Activated naive CD8-positive, alpha-beta T cell treated with anti-CD3 and anti-CD28 coated beads, Interleukin-2, amount 50 U/mL, for 24 hours (primary cell): ENCODE results near the gene TK1.

Experiments
- ATAC-seq: fragments of 150-1000 bp; cut with Tn5 transposase; one replicate; pipeline ENCODE4 v1.10.0; 2021
- DNase-seq: peaks from one replicate; pipeline ENCODE4 v3.0.0; 2021
- H3K27ac Mint-ChIP-seq: one replicate; pipeline ENCODE4 v1.8.0; 2021; ENCODE audit warnings: mild to moderate bottlenecking, mixed read lengths
- H3K27me3 Mint-ChIP-seq: one replicate; pipeline ENCODE4 v1.8.0; 2021; ENCODE audit warnings: mixed read lengths
- H3K36me3 Mint-ChIP-seq: one replicate; pipeline ENCODE4 v1.8.0; 2021; ENCODE audit warnings: low read depth, mixed read lengths
- H3K4me1 Mint-ChIP-seq: one replicate; pipeline ENCODE4 v1.8.0; 2021; ENCODE audit warnings: mixed read lengths
- H3K4me3 Mint-ChIP-seq: one replicate; pipeline ENCODE4 v1.8.0; 2021; ENCODE audit warnings: mild to moderate bottlenecking, moderate library complexity, mixed read lengths
- H3K9me3 Mint-ChIP-seq: one replicate; pipeline ENCODE4 v1.8.0; 2021; ENCODE audit warnings: mixed read lengths

Gene TK1

DNA sequence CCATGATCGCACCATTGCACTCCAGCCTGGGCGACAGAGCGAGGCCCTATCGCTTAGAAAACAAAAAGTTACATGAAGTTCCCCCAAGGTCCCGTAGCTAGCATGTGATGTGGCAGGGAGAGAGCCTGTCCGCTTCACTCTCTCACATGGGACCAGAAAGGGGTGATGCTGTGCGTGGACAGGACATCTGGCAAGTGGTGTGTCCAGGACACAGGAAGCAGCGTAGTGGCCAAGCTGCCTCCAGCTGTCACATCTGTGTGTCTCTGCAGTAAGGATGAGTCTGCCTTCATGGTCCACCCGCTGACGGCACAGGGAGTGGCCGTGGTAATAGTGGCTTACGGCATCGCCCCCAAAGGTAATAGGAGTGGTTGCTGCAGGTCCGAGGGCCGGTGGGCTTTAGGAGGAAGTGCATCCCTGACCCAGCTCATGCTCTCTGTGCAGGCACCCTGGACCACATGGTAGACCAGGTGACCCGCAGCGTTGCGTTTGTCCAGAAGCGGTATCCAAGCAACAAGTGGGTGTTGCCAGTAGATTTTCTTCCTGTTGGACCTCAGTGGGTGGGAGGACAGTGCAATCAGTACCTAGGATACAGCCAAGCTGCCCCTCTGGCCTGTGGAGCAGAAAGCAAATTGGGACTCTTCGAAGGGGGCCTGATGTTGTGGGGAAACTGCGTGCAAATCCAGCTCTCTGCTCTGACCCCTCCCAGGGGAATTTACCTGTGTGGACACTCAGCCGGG lies 17.7 kb upstream of the TK1 start:
- ATAC-seq (no peak), DNase-seq (no peak)
- H3K9me3 Mint-ChIP-seq, result no peaks in the 10 kb centered on the region
- peaks cover 1% of the 10 kb centered on the region for H3K36me3 Mint-ChIP-seq
- H3K4me3 Mint-ChIP-seq, result no peak overlapping the region
- H3K4me1 Mint-ChIP-seq, result no peaks in the 10 kb centered on the region
- H3K27ac Mint-ChIP-seq, result no peak overlapping the region
- H3K27me3 Mint-ChIP-seq, result no peaks in the 10 kb centered on the region

GRCh38 chr17:78202666-78203065 lies 15.8 kb upstream of the TK1 start:
- no peaks in the 10 kb centered on the region for H3K9me3 Mint-ChIP-seq
- H3K27me3 Mint-ChIP-seq, result no peaks in the 10 kb centered on the region

GRCh38 chr17:78200451-78200850 lies 13.6 kb upstream of the TK1 start:
- no peaks in the 10 kb centered on the region for H3K9me3 Mint-ChIP-seq
- peaks cover 4% of the 10 kb centered on the region for H3K4me1 Mint-ChIP-seq
- H3K36me3 Mint-ChIP-seq, result peaks cover 11% of the 10 kb centered on the region
- H3K27ac Mint-ChIP-seq, result no peak overlapping the region
- ATAC-seq (no peak), DNase-seq (no peak)
- no peaks in the 10 kb centered on the region for H3K27me3 Mint-ChIP-seq
- H3K4me3 Mint-ChIP-seq, result no peak overlapping the region

More at GRCh38 chr17:78202666-78203065, 15.8 kb upstream of the TK1 start:
- no peak overlapping the region for H3K4me3 Mint-ChIP-seq
- no peak for ATAC-seq
- no peak for DNase-seq
- H3K27ac Mint-ChIP-seq, result no peak overlapping the region
- H3K4me1 Mint-ChIP-seq, result peaks cover 4% of the 10 kb centered on the region
- peaks cover 3% of the 10 kb centered on the region for H3K36me3 Mint-ChIP-seq

DNA sequence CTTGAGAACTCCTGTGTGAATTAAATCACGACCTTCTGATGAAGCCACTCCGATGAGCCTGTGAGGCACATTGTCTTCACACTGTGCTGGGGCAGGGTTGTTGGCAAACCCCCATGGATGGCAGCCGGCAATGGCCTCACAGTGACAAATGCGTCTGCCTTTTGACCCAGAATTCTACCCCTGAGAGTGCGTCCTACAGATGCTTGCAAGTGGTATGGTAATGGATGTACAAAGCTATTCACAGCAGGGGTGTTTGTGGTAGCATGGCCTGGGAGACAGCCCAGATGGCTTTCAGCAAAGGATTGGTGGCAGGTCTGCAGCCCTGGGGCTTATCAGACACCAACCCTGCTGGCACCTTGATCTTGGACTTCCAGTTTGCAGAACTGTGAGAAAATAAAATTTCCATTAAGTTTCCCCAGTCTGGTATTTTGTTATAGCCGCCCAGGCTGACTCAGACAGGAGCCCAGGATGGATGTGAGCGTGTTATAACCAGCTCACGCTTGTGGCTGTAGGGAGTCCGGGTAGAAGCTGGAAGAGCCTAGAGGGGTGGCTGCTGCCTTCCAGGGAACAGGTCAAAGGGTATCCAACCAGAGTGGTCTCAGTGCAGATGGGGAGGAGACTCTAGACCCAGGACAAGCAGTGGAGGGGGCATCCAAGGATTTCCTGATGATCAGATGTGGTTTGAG lies 10.4 kb upstream of the TK1 start:
- DNase-seq, result no peak
- H3K36me3 Mint-ChIP-seq, result peaks cover 19% of the 10 kb centered on the region
- no peak for ATAC-seq

DNA sequence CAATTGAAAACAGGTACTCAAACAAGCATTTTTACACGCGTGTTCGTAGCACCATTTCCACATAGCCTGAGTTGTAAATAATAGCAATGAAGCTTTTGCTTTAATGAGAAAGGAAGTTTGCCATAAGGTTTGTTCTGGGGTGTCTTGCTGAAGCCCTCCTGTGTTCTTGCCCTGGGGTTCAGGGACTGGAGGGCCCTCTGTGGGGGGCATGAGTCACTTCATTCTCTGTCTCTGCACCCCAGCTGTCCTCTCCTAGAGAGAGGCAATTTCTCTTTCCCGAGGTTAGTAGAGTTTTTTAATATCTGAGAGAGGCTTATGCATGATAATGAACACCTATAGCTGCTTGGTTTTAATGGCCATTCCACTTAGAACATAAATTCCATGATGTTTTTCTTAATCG lies 9.9 kb upstream of the TK1 start:
- ATAC-seq (no peak), DNase-seq (no peak)
- Mint-ChIP-seq H3K27me3 (no peaks in the 10 kb centered on the region), H3K36me3 (peaks cover 19% of the 10 kb centered on the region), H3K9me3 (no peaks in the 10 kb centered on the region), H3K4me1 (peaks cover 4% of the 10 kb centered on the region), H3K4me3 (no peak overlapping the region), H3K27ac (no peak overlapping the region)

More for the DNA sequence above, 10.4 kb upstream of the TK1 start:
- Mint-ChIP-seq H3K27ac (no peak overlapping the region), H3K4me3 (no peak overlapping the region), H3K27me3 (no peaks in the 10 kb centered on the region), H3K4me1 (peaks cover 4% of the 10 kb centered on the region), H3K9me3 (no peaks in the 10 kb centered on the region)

GRCh38 chr17:78185981-78186691 lies 716 bp downstream of the TK1 start:
- ATAC-seq, result peak; percentile 7
- peak overlapping the region; percentile 77 for H3K27ac Mint-ChIP-seq
- H3K9me3 Mint-ChIP-seq, result no peaks in the 10 kb centered on the region
- H3K4me3 Mint-ChIP-seq, result peak overlapping the region; percentile 84
- H3K27me3 Mint-ChIP-seq, result no peaks in the 10 kb centered on the region
- peaks cover 32% of the 10 kb centered on the region for H3K36me3 Mint-ChIP-seq
- DNase-seq, result peak; percentile 20
- H3K4me1 Mint-ChIP-seq, result peaks cover 26% of the 10 kb centered on the region

DNA sequence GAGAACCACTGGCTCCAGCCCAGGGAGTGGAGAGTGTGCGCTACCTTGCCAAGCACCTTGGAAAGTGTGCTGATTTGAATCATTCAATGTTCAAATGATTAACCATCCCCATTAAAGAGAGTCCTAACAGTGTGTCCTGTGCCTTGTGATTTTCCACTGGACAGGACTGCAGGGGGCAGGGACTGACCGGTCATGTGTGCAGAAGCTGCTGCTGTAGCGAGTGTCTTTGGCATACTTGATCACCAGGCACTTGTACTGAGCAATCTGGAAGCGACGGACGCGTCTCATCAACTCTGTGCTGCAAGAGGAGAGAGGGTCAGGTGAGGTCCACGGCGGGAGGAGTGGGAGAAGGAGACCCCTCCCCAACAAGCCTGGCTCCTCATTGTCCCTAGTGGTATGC lies 2.0 kb downstream of the TK1 start:
- peaks cover 39% of the 10 kb centered on the region for H3K36me3 Mint-ChIP-seq
- peak overlapping the region; percentile 84 for H3K4me3 Mint-ChIP-seq
- ATAC-seq (no peak), DNase-seq (no peak)
- peak overlapping the region; percentile 53 for H3K27ac Mint-ChIP-seq
- peaks cover 32% of the 10 kb centered on the region for H3K4me1 Mint-ChIP-seq
- H3K27me3 Mint-ChIP-seq, result no peaks in the 10 kb centered on the region
- H3K9me3 Mint-ChIP-seq, result no peaks in the 10 kb centered on the region

GRCh38 chr17:78184351-78184750 lies 2.5 kb downstream of the TK1 start:
- Mint-ChIP-seq H3K36me3 (peaks cover 45% of the 10 kb centered on the region), H3K4me1 (peaks cover 36% of the 10 kb centered on the region), H3K4me3 (no peak overlapping the region)

DNA sequence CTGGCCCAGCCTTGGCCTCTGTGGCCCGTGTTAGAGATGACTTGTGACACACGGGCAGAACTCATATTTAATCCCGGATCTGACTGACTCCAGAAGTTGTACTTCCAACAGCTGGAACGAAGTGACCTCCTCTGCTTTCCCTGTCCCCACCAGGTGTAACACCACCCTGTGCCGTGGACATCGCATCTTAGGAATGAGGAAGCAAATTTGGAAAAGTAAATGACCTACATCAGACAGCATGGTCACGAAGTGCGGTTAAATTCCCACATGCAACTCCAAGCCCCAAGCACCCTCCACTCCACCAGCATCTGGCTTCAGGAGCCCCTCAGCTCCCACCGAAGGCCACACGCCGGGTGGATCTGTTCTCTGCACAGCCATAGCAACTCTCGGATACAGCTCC lies 2.9 kb downstream of the TK1 start:
- no peak overlapping the region for H3K27ac Mint-ChIP-seq
- DNase-seq (no peak), ATAC-seq (no peak)
- H3K36me3 Mint-ChIP-seq, result peaks cover 48% of the 10 kb centered on the region
- H3K9me3 Mint-ChIP-seq, result no peaks in the 10 kb centered on the region
- no peak overlapping the region for H3K4me3 Mint-ChIP-seq
- peaks cover 36% of the 10 kb centered on the region for H3K4me1 Mint-ChIP-seq
- no peaks in the 10 kb centered on the region for H3K27me3 Mint-ChIP-seq

More at GRCh38 chr17:78184351-78184750, 2.5 kb downstream of the TK1 start:
- H3K27ac Mint-ChIP-seq, result no peak overlapping the region
- DNase-seq, result no peak
- no peaks in the 10 kb centered on the region for H3K9me3 Mint-ChIP-seq
- no peaks in the 10 kb centered on the region for H3K27me3 Mint-ChIP-seq
- ATAC-seq, result no peak

GRCh38 chr17:78182504-78182903 lies 4.3 kb downstream of the TK1 start:
- Mint-ChIP-seq H3K27me3 (no peaks in the 10 kb centered on the region), H3K27ac (no peak overlapping the region), H3K9me3 (no peaks in the 10 kb centered on the region), H3K4me1 (peaks cover 30% of the 10 kb centered on the region), H3K36me3 (peaks cover 51% of the 10 kb centered on the region), H3K4me3 (no peak overlapping the region)
- no peak for ATAC-seq
- DNase-seq, result no peak

- Mint-ChIP-seq H3K27me3 (no peaks in the 10 kb centered on the region), H3K27ac (peak overlapping the region; percentile 52), H3K4me3 (peak overlapping the region; percentile 15), H3K4me1 (peaks cover 34% of the 10 kb centered on the region), H3K9me3 (no peaks in the 10 kb centered on the region), H3K36me3 (peaks cover 55% of the 10 kb centered on the region)
- DNase-seq, result no peak
- ATAC-seq, result no peak
Observed at GRCh38 chr17:78180508-78180907, 6.3 kb downstream of the TK1 start.

- DNase-seq, result no peak
- peaks cover 30% of the 10 kb centered on the region for H3K4me1 Mint-ChIP-seq
- peak overlapping the region; percentile 15 for H3K4me3 Mint-ChIP-seq
- no peaks in the 10 kb centered on the region for H3K9me3 Mint-ChIP-seq
- peak overlapping the region; percentile 52 for H3K27ac Mint-ChIP-seq
- ATAC-seq, result peak; percentile 17
- peaks cover 54% of the 10 kb centered on the region for H3K36me3 Mint-ChIP-seq
- H3K27me3 Mint-ChIP-seq, result no peaks in the 10 kb centered on the region
Observed at GRCh38 chr17:78180083-78180482, 6.8 kb downstream of the TK1 start.

GRCh38 chr17:78179372-78179771 lies 7.5 kb downstream of the TK1 start:
- peaks cover 49% of the 10 kb centered on the region for H3K36me3 Mint-ChIP-seq
- no peaks in the 10 kb centered on the region for H3K9me3 Mint-ChIP-seq
- H3K27ac Mint-ChIP-seq, result no peak overlapping the region
- no peaks in the 10 kb centered on the region for H3K27me3 Mint-ChIP-seq
- no peak for ATAC-seq
- no peak for DNase-seq
- peaks cover 26% of the 10 kb centered on the region for H3K4me1 Mint-ChIP-seq
- H3K4me3 Mint-ChIP-seq, result no peak overlapping the region

DNA sequence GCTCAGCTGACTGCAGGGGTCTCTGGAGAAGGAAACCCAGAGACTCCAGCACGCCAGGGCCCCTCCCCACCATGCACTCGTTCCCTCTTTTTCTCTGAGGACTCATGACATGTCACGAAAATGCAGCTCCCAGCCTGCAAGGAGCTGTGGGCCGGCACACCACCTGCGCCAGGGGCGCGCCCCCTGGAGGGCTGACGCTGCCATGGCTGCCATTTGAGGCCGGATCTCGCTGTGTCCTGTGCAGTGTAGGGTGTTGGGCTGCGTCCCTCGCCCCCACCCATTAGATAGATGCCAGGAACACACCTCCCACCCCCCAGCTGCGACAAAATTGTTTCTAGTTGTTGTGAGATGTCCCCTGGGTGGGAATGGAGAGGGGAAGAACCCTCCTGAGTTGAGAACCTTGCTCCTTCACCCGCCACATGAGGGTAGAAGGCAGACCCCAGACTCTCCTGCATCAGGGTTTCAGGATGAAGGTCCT lies 10.3 kb downstream of the TK1 start:
- Mint-ChIP-seq H3K27me3 (no peaks in the 10 kb centered on the region), H3K27ac (no peak overlapping the region)

GRCh38 chr17:78175643-78175981 lies 11.2 kb downstream of the TK1 start:
- no peak for DNase-seq
- Mint-ChIP-seq H3K9me3 (no peaks in the 10 kb centered on the region), H3K36me3 (peaks cover 51% of the 10 kb centered on the region), H3K4me3 (no peak overlapping the region), H3K27ac (no peak overlapping the region), H3K27me3 (no peaks in the 10 kb centered on the region), H3K4me1 (peaks cover 61% of the 10 kb centered on the region)
- no peak for ATAC-seq

More for the DNA sequence above, 10.3 kb downstream of the TK1 start:
- no peaks in the 10 kb centered on the region for H3K9me3 Mint-ChIP-seq
- ATAC-seq (peak; percentile 79), DNase-seq (peak; percentile 82)
- H3K4me1 Mint-ChIP-seq, result peaks cover 54% of the 10 kb centered on the region
- no peak overlapping the region for H3K4me3 Mint-ChIP-seq
- H3K36me3 Mint-ChIP-seq, result peaks cover 57% of the 10 kb centered on the region
